ENCODE data around the gene SLPI.

The SLPI gene

GRCh38 chr20:45206725-45207124 is 47.6 kb downstream of the SLPI start, which contains the start of gene SEMG1:
TSS of gene SEMG1 (plus strand) at chr20:45207033. CDS start at chr20:45207054, 21 bp downstream.
- Histone ChIP-seq H3K36me3 (ENCODE audit: low read depth) (no peaks in the 10 kb centered on the region), H3K27ac (ENCODE audit: poor library complexity, severe bottlenecking) (no peak within 1 kb of the TSS), H3K4me1 (ENCODE audit: insufficient read depth, poor library complexity, severe bottlenecking) (no peaks in the 10 kb centered on the region), H3K4me3 (ENCODE audit: severe bottlenecking) (no peak within 1 kb of the TSS), H3K27me3 (ENCODE audit: insufficient read depth, poor library complexity, severe bottlenecking) (peaks cover 40% of the 10 kb centered on the region), H3K9me3 (ENCODE audit: severe bottlenecking) (no peaks in the 10 kb centered on the region)
- TF ChIP-seq CTCF (IDR thresholded peaks at IDR 0.05; ENCODE audit: poor library complexity, severe bottlenecking) = no peak
- DNase-seq (ENCODE audit: low spot score) (no peak), ATAC-seq (ENCODE audit: low read depth) (no peak)
